Measurements from ENCODE around the gene TMEM109. TPM values are rescaled to one million over a fixed set of nuclear protein-coding genes. Genes with fewer than 3 reads are reported as not detected.

The TMEM109 gene
- total RNA-seq, 1 donor from 2014 or later, result 97.0 TPM

- Mint-ChIP-seq H3K27ac (ENCODE audit: unreplicated experiment) (no peak overlapping the region), H3K36me3 (ENCODE audit: low read depth) (peaks cover 30% of the 10 kb centered on the region), H3K27me3 (ENCODE audit: low read depth) (no peaks in the 10 kb centered on the region), H3K9me3 (ENCODE audit: low read depth) (no peaks in the 10 kb centered on the region), H3K4me3 (ENCODE audit: unreplicated experiment) (no peak overlapping the region), H3K4me1 (ENCODE audit: low read depth) (no peaks in the 10 kb centered on the region)
- no peak for DNase-seq (ENCODE audit: low spot score)
- no peak for TF ChIP-seq CTCF (IDR thresholded peaks at IDR 0.05)
Observed at GRCh38 chr11:60895687-60896086, 18.3 kb upstream of the TMEM109 start.

- H3K27ac Mint-ChIP-seq (ENCODE audit: unreplicated experiment), result no peak overlapping the region
- no peak for DNase-seq (ENCODE audit: low spot score)
- no peaks in the 10 kb centered on the region for H3K4me1 Mint-ChIP-seq (ENCODE audit: low read depth)
- TF ChIP-seq CTCF (IDR thresholded peaks at IDR 0.05), result no peak
- no peak overlapping the region for H3K4me3 Mint-ChIP-seq (ENCODE audit: unreplicated experiment)
- H3K9me3 Mint-ChIP-seq (ENCODE audit: low read depth), result no peaks in the 10 kb centered on the region
- H3K27me3 Mint-ChIP-seq (ENCODE audit: low read depth), result no peaks in the 10 kb centered on the region
- peaks cover 36% of the 10 kb centered on the region for H3K36me3 Mint-ChIP-seq (ENCODE audit: low read depth)
Observed at GRCh38 chr11:60897496-60897895, 16.5 kb upstream of the TMEM109 start.

GRCh38 chr11:60899046-60899936 lies 14.7 kb upstream of the TMEM109 start:
- TF ChIP-seq CTCF (IDR thresholded peaks at IDR 0.05), result peak; percentile 94
- H3K4me3 Mint-ChIP-seq (ENCODE audit: unreplicated experiment), result no peak overlapping the region
- H3K36me3 Mint-ChIP-seq (ENCODE audit: low read depth), result peaks cover 35% of the 10 kb centered on the region
- H3K27ac Mint-ChIP-seq (ENCODE audit: unreplicated experiment), result peak overlapping the region; percentile 49
- DNase-seq (ENCODE audit: low spot score), result no peak
- H3K4me1 Mint-ChIP-seq (ENCODE audit: low read depth), result peaks cover 4% of the 10 kb centered on the region
- H3K27me3 Mint-ChIP-seq (ENCODE audit: low read depth), result no peaks in the 10 kb centered on the region
- H3K9me3 Mint-ChIP-seq (ENCODE audit: low read depth), result no peaks in the 10 kb centered on the region

- no peaks in the 10 kb centered on the region for H3K27me3 Mint-ChIP-seq (ENCODE audit: low read depth)
- H3K27ac Mint-ChIP-seq (ENCODE audit: unreplicated experiment), result peak overlapping the region; percentile 9
- H3K9me3 Mint-ChIP-seq (ENCODE audit: low read depth), result no peaks in the 10 kb centered on the region
- DNase-seq (ENCODE audit: low spot score), result no peak
- no peak overlapping the region for H3K4me3 Mint-ChIP-seq (ENCODE audit: unreplicated experiment)
- peaks cover 11% of the 10 kb centered on the region for H3K4me1 Mint-ChIP-seq (ENCODE audit: low read depth)
- H3K36me3 Mint-ChIP-seq (ENCODE audit: low read depth), result peaks cover 32% of the 10 kb centered on the region
- TF ChIP-seq CTCF (IDR thresholded peaks at IDR 0.05), result no peak
Observed at GRCh38 chr11:60899977-60900376, 14.0 kb upstream of the TMEM109 start.

- no peaks in the 10 kb centered on the region for H3K27me3 Mint-ChIP-seq (ENCODE audit: low read depth)
- no peak overlapping the region for H3K27ac Mint-ChIP-seq (ENCODE audit: unreplicated experiment)
- no peak for DNase-seq (ENCODE audit: low spot score)
- peaks cover 20% of the 10 kb centered on the region for H3K4me1 Mint-ChIP-seq (ENCODE audit: low read depth)
- peaks cover 27% of the 10 kb centered on the region for H3K36me3 Mint-ChIP-seq (ENCODE audit: low read depth)
- no peak overlapping the region for H3K4me3 Mint-ChIP-seq (ENCODE audit: unreplicated experiment)
- no peak for TF ChIP-seq CTCF (IDR thresholded peaks at IDR 0.05)
- H3K9me3 Mint-ChIP-seq (ENCODE audit: low read depth), result no peaks in the 10 kb centered on the region
Observed at GRCh38 chr11:60900673-60901404, 13.1 kb upstream of the TMEM109 start.
